ENCODE results near the gene PAM.
"Not testable (repeated sequence)": the region's sequence is repeated elsewhere in the genome, so short reads cannot be mapped to it uniquely, and the experiment has no call there.

Gene PAM

DNA sequence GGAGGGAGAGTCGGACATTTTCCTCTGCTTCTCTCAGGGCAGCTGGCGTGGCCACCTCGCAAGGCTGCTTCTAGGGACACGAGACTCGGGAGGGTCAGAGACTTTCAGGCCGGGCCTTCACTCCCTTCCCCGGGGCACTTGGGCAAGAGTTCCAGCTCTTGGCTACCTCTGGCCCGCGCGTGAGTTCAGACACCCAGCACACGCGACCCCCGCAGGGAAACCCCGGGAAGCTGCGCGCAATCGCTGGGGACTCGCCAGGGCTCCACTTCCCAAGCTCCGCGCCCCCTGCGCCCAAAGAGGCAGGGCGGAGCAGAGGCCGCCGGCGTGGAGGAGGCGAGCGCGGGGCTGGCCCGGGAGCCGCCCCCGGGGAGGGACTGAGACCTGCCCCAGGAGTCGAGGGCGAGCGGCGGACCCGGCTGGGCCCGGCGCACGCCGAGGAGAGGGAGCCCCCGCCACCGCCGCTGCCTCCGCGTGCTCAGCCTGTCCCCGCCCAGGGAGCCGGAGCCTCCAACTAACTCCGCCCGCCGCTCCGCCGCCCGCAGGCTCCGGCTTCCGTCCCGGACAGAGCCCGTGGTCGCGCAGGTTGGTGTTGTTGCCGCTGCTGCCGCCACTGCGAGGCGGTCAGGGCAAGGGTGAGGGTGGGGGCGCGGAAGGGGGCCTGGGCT, at the start of gene PAM:
PAM (plus strand) TSS at position 539 of the 665 bp plus-strand sequence. CDS start 110,891 bp downstream, outside the sequence.
- DNase-seq = peak; percentile 59

DNA sequence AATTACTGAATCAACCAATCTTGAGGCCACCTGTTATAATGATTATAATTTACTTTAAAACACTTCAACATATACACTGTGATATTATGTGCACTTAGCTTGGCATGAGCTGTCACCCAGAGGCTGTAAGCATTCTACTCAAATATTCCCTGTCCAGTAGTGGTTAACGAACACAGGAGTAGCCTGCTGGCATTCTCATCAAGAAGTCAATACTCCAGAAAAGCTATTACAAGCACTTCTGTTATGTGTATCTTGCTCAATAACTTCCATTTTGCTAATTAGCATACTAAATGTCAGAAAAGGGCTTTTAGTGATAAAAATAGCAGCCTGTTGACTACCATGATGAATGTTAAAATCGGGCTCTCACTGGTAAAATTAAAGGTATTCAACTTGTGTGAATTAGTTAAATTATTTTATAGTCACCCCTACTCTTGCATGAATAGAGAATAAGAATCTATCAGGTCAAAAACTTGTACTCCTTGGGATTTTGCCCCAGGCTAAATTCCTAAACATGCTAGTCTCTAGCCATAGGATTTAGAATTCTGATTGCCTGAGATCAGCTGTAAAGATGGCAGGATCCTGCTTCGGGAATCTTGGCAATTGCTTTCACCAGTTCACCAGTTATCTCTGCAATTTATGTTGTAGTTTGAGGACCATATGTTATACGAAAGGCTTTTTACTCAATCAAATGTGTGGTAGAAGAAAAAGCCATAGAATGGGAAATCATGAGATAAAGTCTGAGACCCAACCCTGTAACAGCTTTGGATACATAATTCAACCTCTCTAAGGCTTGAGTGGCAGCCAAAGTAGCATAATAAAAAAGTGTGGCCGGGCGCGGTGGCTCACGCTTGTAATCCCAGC, 43.4 kb upstream of the PAM start:
- DNase-seq = no peak

DNA sequence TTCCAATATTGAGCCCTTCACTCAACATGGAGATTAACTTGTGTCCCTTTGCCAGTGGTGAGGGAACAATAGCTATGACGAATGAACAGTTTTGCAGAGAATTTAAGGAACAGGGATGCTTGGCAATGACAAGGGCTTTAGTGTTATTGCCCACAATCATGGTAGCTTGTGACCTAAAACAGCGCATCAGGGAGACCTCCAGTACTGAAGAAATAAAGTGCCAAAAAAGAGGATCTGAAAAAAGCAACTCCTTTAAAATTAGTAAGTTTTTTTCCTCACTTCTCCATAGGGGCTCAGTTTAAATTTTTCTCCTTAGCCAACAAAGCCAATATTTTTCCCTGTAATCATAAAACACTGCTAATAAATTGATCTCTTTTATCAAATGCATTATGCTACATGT, 41.8 kb upstream of the PAM start:
- no peak for DNase-seq

DNA sequence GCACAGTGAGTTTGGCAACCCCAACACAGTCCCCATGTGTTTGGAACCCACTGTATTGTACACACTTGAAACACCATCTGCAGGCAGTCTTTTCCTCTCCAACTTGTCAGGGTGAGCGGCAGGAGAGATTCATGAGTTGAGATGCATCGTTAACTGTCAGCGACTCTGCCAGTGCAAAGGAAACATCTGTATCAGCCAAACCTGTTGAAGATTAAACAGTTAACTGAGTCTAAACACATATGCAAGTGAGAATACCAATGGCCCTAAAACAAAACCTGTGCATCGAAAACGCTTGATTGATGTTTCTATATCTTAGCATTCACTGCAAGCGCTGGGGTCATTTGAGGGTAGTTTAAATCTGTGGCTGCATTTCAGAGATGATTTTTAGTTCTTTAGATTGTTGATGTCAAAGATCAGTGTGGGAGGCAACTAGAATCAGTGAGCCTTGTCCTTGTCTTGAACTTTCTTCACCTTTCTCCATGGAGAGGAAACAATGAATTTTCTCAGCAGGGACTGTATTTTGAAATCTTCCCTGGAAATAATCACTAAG, 41.3 kb upstream of the PAM start:
- no peak for DNase-seq

DNA sequence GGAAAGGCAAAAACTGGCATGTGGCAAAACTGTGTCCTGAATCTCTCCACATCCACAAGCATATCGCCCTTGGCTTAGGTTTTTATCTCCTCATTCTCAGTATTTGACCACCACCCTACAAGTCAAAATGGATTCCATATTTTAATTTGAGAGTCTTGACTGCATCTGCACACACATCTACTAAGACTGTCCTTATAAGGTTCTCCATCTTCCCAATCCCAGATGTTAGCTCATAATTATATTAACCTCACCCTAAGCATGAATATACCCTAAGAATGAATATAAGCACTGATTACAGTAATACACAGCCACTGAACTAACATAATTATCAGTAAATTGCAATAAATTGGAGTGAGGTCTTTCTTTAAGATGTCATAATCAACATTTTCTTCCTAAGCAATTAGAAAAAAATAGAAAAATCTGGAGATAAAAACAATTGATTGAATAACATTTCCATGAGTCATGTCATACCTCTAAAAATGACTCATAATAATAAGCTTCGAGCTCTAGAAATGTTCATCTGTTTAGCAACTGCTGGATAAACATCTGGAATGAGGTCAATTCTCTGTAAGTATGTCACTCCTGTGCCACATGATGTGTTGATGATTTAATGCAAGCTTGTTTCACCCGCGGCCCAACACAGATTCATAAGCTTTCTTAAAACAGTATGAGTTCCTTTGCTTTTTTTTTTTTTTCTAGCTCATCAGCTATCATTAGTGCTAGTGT, 39.9 kb upstream of the PAM start:
- no peak for DNase-seq

DNA sequence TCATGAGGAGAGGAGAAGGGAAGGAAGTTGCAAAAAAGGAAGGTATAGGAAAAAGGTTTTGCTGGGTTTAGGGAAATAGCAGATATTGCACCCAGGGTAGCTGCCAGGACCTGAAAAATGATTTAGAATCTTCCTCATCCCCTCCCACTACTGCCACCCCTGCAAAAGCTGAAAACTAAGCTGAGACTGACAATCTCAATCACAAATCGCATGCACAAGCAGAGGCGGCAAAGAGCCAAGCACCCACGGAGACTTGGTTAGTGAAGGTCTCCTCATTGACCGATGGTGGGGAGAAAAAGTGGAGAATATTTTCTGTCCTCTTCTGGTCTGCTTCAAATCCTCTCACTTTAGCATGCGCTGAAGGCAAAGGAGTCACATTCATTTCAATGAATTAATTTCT, 39.1 kb upstream of the PAM start:
- DNase-seq = no peak

DNA sequence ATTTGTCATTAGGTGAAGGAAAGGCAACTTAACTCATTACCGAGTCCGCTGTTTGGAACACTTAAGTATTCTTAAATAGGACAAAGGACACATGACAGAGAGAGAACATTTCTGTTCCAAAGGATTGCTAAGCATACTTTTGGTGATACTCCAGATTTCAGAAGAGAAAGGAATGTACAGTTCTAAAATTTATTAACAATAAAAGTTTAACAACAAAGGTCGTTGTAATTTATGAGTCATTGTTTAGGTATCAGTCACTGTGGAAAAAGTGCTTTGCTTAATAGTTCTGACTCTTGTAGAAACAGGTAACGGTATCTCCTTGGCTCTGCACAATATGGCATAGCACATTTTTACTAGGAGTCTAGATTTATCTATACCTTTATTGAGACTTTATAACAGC, 36.3 kb upstream of the PAM start:
- no peak for DNase-seq

DNA sequence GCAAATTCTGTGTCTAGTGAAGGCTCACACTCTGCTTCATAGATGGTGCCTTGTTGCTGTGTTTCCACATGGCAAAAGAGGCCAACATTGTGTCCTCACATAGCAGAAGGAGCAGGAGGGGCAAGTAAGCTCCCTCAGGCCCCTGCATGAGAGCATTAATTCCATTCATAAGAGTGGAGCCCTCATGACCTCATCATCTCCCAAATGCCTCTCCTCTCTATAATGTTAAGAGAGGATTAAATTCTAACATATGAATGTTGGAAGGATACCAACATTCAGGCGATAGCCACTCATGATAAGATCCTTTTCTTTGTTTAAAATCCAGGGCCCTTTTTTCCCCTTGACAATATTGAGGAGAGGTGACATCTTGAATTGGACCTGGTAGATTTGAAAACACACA, 35.2 kb upstream of the PAM start:
- DNase-seq = no peak

DNA sequence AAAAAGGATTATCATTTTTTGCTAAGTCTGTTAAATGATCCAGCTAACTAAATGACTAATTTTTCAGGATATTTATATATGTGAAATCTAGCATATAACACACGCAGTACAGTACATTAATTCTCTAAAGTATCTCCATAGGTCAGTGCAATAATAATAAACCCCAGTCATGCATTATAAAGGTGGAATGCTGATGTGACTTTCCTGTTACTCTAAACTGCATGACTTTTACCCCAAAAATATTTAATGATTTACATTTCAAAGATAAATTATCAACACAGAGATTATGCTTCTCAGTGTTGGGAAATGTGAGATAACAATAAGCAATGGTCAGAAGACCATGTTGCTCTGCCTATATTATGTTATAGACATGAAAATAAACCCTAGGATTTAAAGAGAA, 34.1 kb upstream of the PAM start:
- DNase-seq = no peak

DNA sequence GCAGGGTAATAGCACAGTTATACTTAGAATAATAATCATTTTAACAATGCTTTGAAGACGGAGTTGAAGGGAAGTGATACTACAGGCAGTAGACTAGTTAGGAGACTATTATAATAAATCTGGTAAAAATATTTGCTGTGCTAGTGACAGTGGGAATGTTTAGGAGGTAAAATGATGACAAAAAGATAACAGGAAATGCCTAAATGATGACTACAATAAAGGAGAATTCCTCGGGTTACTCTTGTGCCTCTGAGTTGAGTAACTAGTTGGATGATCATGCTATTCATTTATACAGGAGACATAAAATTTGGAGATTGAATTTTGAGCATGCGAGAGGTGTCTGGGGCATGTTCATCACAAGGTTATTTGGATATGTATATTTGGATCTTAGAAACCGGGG, 32.2 kb upstream of the PAM start:
- DNase-seq = no peak

DNA sequence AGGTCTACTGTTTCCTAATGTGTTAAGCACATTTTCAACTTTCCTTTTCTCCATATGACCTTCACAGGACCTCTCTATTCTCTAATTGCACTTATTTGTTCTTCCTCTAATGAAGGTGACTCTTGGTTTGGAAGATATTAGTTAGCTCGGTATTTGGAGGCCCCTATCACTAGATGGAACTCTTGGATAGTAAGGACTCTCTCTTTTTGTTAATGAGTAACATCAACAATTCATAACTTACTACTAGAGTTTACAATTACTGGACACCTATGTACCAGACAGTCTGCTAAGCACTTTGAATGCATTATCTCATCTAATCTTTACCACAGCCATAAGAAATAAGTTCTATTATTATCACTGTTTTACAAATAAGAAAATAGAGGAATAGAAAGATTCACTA, 23.4 kb upstream of the PAM start:
- no peak for DNase-seq

DNA sequence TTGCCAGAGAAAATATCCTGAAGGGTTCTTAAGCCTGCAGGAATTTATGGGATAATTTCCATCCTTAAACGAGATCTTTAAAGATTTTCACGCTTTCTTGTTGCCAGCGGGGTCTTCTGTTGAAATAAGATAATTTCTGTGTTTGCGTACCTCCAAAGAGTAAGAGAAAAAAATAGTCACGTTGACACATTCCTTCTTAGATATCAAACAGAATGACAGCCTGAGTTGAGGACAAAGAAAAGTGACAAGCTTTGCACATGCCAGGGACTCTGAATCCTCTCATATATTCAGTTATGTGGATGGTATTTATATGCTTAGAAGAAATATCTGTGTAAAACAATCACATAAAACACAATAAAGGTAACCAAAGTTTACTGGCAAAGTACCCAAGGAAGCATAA, 21.6 kb upstream of the PAM start:
- no peak for DNase-seq

DNA sequence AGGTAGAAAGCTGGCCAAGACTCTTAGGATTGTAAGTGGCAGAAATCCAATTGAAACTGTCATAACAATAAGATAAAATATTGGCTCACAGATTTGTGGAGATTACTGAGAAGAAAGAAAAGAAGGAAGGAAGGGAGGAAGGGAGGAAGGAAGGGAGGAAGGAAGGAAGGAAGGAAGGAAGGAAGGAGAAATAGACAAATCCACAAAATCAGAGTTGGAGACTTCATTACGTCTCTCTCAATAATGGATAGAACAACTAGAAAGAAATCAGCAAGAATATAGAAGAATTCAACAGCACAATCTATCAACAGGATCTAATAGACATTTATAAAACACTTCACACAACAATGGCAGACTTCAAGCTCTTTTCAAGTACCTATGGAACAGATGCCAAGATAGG, 17.9 kb upstream of the PAM start:
- no peak for DNase-seq

DNA sequence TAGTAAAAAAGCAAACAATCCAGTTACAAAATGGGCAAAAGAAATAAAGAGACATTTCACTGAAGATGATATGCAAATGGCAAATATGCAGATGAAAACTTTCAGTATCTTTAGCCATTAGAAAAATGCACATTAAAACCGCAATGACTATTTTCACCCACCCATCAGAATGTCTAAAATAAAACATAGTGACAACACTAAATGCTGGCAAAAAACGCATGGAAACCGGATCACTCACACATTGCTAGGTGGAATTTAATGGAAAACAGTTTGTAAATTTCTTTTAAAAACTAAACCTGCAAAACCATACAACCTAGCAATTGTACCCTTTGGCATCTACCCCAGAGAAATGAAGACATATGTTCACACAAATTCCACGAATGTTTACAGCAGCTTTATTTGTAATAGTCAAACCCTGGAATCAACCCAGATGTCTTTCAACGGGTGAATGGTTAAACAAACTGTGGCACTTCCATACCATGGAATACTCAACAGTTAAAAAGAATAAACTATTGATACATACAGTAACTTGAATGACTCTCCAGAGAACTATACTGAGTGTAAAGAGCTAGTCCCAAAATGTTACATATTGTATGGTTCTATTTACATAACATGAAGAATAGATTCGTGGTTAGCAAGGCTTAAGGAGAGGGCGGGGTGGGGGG, 17.2 kb upstream of the PAM start:
- no peak for DNase-seq

DNA sequence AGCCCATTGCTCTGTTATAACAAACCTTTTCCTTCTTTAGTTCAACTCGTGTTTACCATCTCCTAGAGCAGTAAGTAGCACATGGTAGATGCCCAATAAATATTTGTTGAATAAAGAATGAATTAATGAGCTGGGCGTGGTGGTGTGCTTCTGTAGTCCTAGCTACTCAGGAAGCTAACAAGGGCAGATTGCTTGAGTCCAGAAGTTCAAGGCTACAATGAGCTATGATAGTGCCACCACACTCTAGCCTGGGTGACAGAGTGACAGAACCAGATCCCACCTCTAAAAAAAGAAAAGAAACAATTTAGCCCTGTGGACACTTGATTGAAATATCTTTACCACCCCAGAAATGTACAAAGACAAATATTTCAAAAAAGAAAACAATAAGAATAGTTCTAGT, 14.6 kb upstream of the PAM start:
- DNase-seq = no peak

DNA sequence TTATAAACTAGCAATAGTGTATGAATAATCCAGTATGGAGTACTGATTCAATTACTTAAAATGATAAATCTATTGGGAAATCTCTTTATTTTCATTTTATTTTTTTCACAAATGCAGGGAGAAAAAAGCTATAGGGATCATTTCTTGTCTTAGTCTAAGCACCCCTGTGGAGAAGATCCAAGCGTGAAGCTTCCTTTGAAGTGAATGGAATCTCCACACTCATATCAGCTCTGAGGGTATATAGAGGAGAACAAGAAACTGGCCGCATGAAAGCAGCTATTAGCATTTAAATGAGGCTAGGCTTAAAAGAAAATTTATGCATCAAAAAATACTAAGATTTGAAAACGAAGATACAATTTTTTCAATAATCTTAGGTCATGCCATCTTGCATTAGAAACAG, 12.9 kb upstream of the PAM start:
- DNase-seq = no peak

DNA sequence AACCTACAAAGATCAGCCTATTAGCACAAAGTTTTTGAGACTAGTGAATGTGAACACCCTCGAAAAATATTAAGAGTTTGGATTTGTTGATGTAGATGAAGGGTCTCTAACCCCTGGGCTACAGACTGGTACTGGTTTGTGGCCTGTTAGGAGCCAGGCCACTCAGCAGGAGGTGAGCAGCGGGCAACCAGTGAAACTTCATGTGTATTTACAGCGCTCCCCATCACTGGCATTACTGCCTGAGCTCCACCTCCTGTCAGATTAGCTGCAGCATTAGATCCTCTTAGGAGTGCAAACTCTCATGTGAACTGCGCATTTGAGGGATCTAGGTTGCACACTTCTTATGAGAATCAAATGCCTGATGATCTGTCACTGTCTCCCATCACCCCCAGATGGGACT, 11.2 kb upstream of the PAM start:
- DNase-seq = no peak

DNA sequence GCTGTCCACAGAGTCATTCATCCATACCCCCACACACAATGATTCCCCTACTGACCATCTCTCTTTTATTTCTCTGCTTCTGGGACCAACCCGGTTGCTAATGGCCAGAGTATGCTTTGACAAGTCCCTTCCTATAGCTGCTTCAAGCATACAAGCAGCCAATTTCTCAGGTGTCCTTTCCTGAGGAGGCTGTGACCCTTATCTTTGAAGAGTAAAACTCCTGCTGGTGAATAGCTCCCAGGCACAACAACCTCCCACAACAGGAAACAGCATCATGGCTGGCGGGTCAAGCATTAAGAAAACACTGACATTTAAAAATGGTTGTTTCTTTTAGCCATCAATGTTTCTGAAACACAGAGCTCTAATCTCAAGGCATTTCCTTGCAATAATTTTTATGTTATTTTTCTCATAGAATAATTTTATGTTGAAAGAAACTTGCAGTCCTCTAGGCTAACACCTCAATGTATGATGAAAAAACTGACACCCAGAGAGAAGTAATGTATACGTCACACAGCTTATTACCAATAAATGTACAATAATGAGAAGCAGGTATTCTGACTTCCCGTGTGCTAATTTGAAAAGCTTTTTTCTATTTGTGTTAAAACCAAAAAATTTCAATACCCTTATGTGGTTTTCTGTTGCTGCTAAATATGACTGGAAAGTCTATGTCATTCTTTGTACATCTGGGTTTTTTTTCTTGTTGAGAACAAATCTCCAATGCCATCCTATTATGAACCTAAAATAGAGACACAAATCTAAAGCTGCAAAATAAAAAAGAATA, 7.5 kb upstream of the PAM start:
- no peak for DNase-seq

DNA sequence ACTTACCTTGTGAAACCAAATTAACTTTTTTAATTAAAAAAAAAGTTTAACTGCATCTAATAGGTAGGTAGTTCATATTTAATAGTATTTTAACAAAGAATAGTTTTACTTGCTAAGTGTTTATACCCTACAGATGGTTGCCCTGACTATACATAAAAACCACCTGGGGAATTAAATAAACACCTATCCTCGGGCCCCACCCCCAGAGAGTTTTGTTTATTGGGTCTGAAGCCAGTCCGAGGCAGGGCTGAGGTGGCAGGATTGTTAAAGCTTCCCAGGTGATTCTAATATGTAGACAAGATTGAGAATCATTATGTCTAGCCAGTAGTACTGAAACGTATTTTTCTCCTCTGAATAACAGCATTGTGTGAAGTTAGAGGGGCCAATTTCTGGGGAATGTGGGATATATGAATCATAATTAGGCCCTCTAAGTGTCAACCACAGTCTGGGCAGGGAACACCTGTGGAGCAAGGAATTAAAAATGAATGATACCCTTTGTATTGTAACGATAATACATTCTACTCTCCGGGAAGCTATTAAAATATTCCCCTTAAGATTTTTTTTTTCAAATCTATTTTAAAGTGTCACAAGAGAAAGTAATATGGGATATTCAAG, 5.6 kb upstream of the PAM start:
- no peak for DNase-seq

DNA sequence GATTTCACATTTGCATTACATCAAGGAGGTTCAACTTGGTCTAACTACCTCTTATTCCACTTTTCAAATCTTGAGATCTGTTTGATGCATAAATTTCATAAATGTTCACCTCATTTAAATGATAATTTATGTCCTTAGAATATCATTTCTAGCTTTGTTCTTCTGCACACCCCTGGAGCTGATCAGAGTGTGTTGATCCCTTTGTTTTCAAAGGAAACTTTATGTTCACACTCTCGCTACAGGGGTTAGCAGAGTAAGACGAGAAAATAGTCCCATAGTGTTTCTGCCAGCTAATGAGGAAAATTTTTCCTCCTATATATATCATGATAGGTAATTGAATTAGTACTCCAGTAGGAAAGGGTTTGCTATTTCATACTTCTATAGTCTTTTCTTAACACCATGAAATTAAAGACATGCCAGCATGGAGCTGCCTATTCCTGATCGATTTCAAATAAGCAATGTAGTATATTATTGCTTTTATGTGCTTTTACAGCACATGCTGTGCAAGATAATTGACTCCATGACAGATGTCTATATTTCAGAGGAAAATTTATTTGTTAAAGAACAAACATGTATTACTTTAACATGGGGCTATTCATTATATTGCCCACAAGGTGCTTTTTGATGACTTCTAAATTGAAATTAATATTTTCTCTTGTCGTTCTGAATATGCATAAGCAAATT, 4.8 kb upstream of the PAM start:
- DNase-seq = no peak

DNA sequence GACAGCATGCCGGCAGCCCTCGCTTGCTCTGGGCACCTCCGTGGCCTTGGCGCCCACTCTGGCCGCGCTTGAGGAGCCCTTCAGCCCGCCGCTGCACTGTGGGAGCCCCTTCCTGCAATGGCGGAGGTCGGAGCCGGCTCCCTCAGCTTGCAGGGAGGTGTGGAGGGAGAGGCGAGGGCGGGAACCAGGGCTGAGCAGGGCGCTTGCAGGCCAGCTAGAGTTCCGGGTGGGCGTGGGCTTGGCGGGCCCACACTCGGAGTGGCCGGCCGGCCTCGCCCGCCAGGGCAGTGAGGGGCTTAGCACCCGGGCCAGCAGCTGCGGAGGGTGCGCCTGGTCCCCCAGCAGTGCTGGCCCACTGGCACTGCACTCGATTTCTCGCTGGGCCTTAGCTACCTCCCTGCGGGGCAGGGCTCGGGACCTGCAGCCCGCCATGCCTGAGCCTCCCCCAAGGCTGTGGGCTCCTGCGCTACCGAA, 3.2 kb upstream of the PAM start:
- not testable (repeated sequence) for DNase-seq
